ENCODE data around the gene DIPK1B.

DNA sequence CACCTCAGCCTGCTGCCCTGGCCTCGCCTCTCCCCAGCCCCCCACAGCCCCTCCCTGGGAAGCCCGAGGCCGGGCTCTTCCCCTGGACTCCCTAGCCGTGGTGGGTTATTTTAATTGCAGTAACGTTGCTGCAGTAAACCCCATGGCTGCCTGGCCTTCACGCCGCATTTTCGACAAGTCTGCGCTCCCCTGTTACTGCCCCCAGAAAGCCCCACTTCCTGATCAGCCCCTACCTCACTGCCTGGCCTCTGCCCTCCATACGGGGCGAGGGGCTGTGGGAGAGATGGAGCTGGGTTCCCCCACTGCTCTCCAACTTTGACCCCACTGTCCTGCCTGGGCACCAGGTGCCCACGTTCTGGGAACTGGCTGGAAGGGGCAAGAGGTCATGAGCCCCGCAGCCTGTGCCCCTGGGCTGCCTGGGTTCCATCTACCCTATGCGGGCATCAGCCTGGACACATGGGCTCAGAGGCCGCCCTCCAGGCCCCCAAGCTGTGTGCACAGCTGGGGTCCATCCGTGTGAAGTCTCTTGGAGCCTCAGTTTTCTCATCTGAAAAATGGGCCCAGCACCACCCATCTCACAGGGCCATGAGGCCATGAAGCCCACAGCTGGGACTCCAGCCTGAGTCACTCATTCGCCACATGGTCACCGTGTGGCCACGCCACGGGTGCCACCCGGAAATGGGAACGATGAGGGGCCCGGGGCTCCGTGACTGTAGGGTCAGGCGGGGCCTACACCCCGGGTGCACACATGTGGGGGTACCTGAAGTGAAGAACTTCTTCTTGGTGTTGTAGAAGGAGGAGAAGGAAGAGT is 38.2 kb upstream of the DIPK1B start:
- TF ChIP-seq, protein P1, sequence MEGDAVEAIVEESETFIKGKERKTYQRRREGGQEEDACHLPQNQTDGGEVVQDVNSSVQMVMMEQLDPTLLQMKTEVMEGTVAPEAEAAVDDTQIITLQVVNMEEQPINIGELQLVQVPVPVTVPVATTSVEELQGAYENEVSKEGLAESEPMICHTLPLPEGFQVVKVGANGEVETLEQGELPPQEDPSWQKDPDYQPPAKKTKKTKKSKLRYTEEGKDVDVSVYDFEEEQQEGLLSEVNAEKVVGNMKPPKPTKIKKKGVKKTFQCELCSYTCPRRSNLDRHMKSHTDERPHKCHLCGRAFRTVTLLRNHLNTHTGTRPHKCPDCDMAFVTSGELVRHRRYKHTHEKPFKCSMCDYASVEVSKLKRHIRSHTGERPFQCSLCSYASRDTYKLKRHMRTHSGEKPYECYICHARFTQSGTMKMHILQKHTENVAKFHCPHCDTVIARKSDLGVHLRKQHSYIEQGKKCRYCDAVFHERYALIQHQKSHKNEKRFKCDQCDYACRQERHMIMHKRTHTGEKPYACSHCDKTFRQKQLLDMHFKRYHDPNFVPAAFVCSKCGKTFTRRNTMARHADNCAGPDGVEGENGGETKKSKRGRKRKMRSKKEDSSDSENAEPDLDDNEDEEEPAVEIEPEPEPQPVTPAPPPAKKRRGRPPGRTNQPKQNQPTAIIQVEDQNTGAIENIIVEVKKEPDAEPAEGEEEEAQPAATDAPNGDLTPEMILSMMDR (IDR thresholded peaks at IDR 0.05; ENCODE audit: poor library complexity, severe bottlenecking): no peak
- TF ChIP-seq EZH2 (IDR thresholded peaks at IDR 0.05; ENCODE audit: borderline replicate concordance, insufficient read depth, low read length, poor library complexity, severe bottlenecking) (no peak), TAF1 (IDR thresholded peaks at IDR 0.05; ENCODE audit: low read depth) (no peak)

Data from neural cell (in vitro differentiated cells).